H1 (cell line): Measurements from ENCODE around the gene CHTF18. TPM values are rescaled to one million over a fixed set of nuclear protein-coding genes. Genes with fewer than 3 reads are reported as not detected.

Source experiments
- BACH1 ChIP-seq: IDR thresholded peaks from 2 replicates; pipeline ENCODE4 v1.6.1; 2012; ENCODE audit warnings: low read length, improper control_type of control experiment
- CHD7 ChIP-seq: fragments of 300-600 bp; sonication (generic); IDR thresholded peaks from 2 replicates; pipeline ENCODE4 v1.7.1; 2012; ENCODE audit warnings: low read length, moderate library complexity, mild to moderate bottlenecking, inconsistent platforms; ENCODE audit not compliant: insufficient replicate concordance
- HDAC6 ChIP-seq: IDR thresholded peaks from one replicate; pipeline ENCODE4 v1.7.1; 2012; ENCODE audit warnings: low read depth, mild to moderate bottlenecking, inconsistent platforms, low read length, moderate library complexity
- KDM1A ChIP-seq: fragments of 200-600, 300-600 bp; sonication (generic); IDR thresholded peaks from 2 replicates; pipeline ENCODE4 v1.7.1; 2016; ENCODE audit warnings: mild to moderate bottlenecking, low read length, borderline replicate concordance
- POLR2AphosphoS5 ChIP-seq: IDR thresholded peaks from 2 replicates; pipeline ENCODE4 v1.6.1; 2011; ENCODE audit warnings: low read depth, low read length
- SAP30 ChIP-seq: fragments of 300-600 bp; sonication (generic); IDR thresholded peaks from 2 replicates; pipeline ENCODE4 v1.7.1; 2012; ENCODE audit warnings: low read length, moderate library complexity, mild to moderate bottlenecking, inconsistent platforms; ENCODE audit not compliant: insufficient read depth, insufficient replicate concordance
- TAF7 ChIP-seq: optimal IDR thresholded peaks from 2 replicates; pipeline ENCODE3; 2011; ENCODE audit warnings: low read depth, mild to moderate bottlenecking, inconsistent platforms, low read length, moderate library complexity, borderline replicate concordance
- polyA plus RNA-seq, 7 experiments: library from polyadenylated mRNA; depleted of rRNA in 3 of 7; stranded (reverse) in 5 of 7; unstranded in 2 of 7; fragments of >200 nt in 5 of 7; fragments of 200-250 nt in 2 of 7; gene quantifications; 1 replicate in 5 of 7; 2 replicates in 1 of 7; 4 replicates in 1 of 7; pipeline versions ENCODE4 v1.2.1 to v1.2.3, GENCODE V29; 2011 to 2013; ENCODE audit warnings: missing spikeins in 2 of 7, mixed read lengths in 2 of 7
- total RNA-seq: library from RNA; stranded (reverse); fragmentation: NEBNext Ultra II Directional; extraction: Animal tissue kit (Norgen Biotek cat#: 25700); gene quantifications from 2 replicates; pipeline ENCODE4 v1.2.1, GENCODE V29; 2021
- TF ChIP-seq, protein P1 (sequence below), 3 experiments: IDR thresholded peaks; 1 replicate in 2 of 3; 2 replicates in 1 of 3; pipeline versions ENCODE4 v1.5.1 to v1.6.1; 2011; ENCODE audit warnings: low read length in 3 of 3, mild to moderate bottlenecking in 3 of 3, inconsistent platforms in 2 of 3, low read depth in 1 of 3, moderate library complexity in 1 of 3; ENCODE audit not compliant: insufficient read depth in 1 of 3; ENCODE audit errors: control extremely low read depth in 1 of 3

Gene CHTF18
- total and polyA plus RNA-seq, 2 of the 8 experiments (the other 6 are each of a cell fraction or from before 2014, with no cell fraction given): 75.3 to 104 TPM

DNA sequence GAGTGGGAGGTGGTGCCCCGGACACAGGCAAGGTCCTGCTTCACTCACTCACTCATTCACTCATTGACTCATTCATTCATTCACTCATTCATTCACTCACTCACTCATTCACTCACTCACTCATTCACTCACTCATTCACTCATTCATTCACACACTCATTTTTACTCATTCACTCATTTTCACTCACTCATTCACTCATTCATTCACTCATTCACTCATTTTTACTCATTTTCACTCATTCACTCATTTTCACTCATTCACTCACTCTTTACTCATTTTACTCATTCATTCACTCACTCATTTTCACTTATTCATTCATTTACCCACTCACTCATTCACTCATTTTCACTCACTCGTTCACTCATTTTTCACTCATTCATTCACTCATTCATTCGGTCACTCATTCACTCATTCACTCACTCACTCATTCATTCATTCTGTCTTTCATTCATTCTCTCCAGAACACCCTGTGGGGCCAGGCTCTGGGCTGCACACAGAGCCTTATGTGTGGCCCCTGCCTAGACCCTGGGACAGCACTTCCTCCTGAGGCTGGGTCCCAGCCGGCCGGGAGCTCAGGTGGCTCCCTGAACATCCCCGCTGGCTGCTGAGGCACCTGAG, 9.4 kb upstream of the CHTF18 start (continued):
- TF ChIP-seq CHD7 (no peak), KDM1A (no peak), BACH1 (no peak), HDAC6 (no peak), TAF7 (no peak), POLR2AphosphoS5 (no peak), SAP30 (no peak)
- TF ChIP-seq, protein P1, sequence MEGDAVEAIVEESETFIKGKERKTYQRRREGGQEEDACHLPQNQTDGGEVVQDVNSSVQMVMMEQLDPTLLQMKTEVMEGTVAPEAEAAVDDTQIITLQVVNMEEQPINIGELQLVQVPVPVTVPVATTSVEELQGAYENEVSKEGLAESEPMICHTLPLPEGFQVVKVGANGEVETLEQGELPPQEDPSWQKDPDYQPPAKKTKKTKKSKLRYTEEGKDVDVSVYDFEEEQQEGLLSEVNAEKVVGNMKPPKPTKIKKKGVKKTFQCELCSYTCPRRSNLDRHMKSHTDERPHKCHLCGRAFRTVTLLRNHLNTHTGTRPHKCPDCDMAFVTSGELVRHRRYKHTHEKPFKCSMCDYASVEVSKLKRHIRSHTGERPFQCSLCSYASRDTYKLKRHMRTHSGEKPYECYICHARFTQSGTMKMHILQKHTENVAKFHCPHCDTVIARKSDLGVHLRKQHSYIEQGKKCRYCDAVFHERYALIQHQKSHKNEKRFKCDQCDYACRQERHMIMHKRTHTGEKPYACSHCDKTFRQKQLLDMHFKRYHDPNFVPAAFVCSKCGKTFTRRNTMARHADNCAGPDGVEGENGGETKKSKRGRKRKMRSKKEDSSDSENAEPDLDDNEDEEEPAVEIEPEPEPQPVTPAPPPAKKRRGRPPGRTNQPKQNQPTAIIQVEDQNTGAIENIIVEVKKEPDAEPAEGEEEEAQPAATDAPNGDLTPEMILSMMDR (IDR thresholded peaks at IDR 0.05; ENCODE audit: control extremely low read depth in 1 of 3, insufficient read depth in 1 of 3, low read depth in 1 of 3, low read length in 3 of 3): no peak
